RWPE1 (cell line): Measurements from ENCODE around the gene RND1.

Source experiments
- CTCF ChIA-PET: fragments of 350-600 bp; sonication (Branson Sonifier 250); formaldehyde crosslinking; extraction: SDS; loops from one replicate; lab custom pipeline; 2021; lab: Yijun Ruan, JAX
- POLR2A ChIA-PET: fragments of 400-600 bp; formaldehyde crosslinking; extraction: SDS; loops from one replicate; lab custom pipeline; 2020; ENCODE audit warnings: antibody characterized with exemption; ENCODE audit not compliant: low non-redundant PET; lab: Yijun Ruan, JAX
- DNase-seq: peaks from one replicate; pipeline ENCODE4 v3.0.0; 2012; ENCODE audit warnings: low spot score
- H3K27ac ChIP-seq: fragments of 450-650 bp; 2 replicates; pipeline ENCODE4 v1.5.1; 2017
- CTCF ChIP-seq: fragments of 450-650 bp; conservative IDR thresholded peaks from 2 replicates; pipeline ENCODE4 v1.5.1; 2017; ENCODE audit warnings: low read depth, mild to moderate bottlenecking

RND1 gene

GRCh38 chr12:48901278-48901677 lies 35.6 kb upstream of the RND1 start:
- no peak overlapping the region for H3K27ac ChIP-seq
- no peak for DNase-seq
- ChIA-PET POLR2A (no interaction called here), CTCF (interaction anchor here (0.8 kb wide), 1 partner anchor 10 kb away, joined by 3 read pairs; no protein-coding TSS in a partner anchor)
- no peak for TF ChIP-seq CTCF

GRCh38 chr12:48899651-48900050 lies 34.0 kb upstream of the RND1 start:
- H3K27ac ChIP-seq: no peak overlapping the region
- CTCF ChIA-PET: interaction anchor here (1.1 kb wide), 1 partner anchor 12 kb away, joined by 11 read pairs; no protein-coding TSS in a partner anchor
- POLR2A ChIA-PET: no interaction called here
- no peak for DNase-seq
- TF ChIP-seq CTCF: no peak

GRCh38 chr12:48894271-48894670 lies 28.6 kb upstream of the RND1 start:
- DNase-seq: no peak
- ChIA-PET CTCF (interaction anchor here (0.7 kb wide), 1 partner anchor 624 kb away, joined by 3 read pairs; no protein-coding TSS in a partner anchor), POLR2A (no interaction called here)
- TF ChIP-seq CTCF: no peak
- no peak overlapping the region for H3K27ac ChIP-seq

GRCh38 chr12:48890657-48891418 lies 25.2 kb upstream of the RND1 start:
- H3K27ac ChIP-seq: no peak overlapping the region
- TF ChIP-seq CTCF: peak; percentile 75
- peak; percentile 40 for DNase-seq
- ChIA-PET POLR2A (interaction anchor here (0.5 kb wide), 1 partner anchor 37 kb away, joined by 3 read pairs; no protein-coding TSS in a partner anchor), CTCF (interaction anchor here (0.6 to 3.3 kb wide), 22 partner anchors 8 to 599 kb away, joined by 3 to 20 read pairs (median 4); partner anchors contain the start of gene RND1)

- ChIA-PET CTCF (interaction anchor here (2.2 to 3.3 kb wide), 2 partner anchors 24 to 37 kb away, joined by 7 to 20 read pairs; partner anchors contain the start of gene RND1), POLR2A (no interaction called here)
- TF ChIP-seq CTCF: no peak
- no peak overlapping the region for H3K27ac ChIP-seq
- DNase-seq: no peak
Observed at GRCh38 chr12:48889679-48890078, 24.0 kb upstream of the RND1 start.

GRCh38 chr12:48883305-48884161 lies 17.9 kb upstream of the RND1 start:
- no peak overlapping the region for H3K27ac ChIP-seq
- ChIA-PET POLR2A (interaction anchor here (0.6 to 0.7 kb wide), 2 partner anchors 18 to 24 kb away, joined by 3 read pairs; partner anchors contain the start of gene RND1), CTCF (interaction anchor here (1.0 kb wide), 2 partner anchors 8 to 52 kb away, joined by 3 read pairs; no protein-coding TSS in a partner anchor)
- DNase-seq: no peak
- no peak for TF ChIP-seq CTCF
